22Rv1 (cell line): ENCODE data around the gene AGAP6.
"Not testable (repeated sequence)": the region's sequence is repeated elsewhere in the genome, so short reads cannot be mapped to it uniquely, and the experiment has no call there.

ENCODE experiments used
- ZFX ChIP-seq: fragments of 450-650 bp; IDR thresholded peaks from 2 replicates; pipeline ENCODE4 v1.6.1; 2017; ENCODE audit warnings: antibody characterized with exemption, borderline replicate concordance
- TF ChIP-seq, protein P1 (sequence below): fragments of 450-650 bp; IDR thresholded peaks from 2 replicates; pipeline ENCODE4 v1.5.1; 2017; ENCODE audit warnings: mild to moderate bottlenecking

DNA sequence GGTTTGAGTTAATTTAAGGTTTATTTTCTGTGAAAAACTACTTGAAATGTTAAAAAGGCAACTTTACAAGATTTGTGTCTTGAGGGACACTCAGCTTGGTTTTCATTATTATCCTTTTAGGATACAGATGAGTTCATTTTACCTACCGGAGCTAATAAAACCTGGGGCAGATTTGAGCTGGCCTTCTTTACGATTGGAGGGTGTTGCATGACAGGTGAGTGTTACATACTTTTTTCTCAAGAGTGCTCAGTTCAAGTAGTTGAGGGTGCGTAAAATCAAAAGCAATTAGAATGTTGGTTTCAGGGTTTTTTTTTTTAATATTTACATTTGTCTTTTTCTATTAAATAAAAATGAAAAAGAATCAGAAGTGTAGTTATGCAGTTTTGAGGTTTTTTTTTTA, 36.2 kb upstream of the AGAP6 start:
- TF ChIP-seq, protein P1, sequence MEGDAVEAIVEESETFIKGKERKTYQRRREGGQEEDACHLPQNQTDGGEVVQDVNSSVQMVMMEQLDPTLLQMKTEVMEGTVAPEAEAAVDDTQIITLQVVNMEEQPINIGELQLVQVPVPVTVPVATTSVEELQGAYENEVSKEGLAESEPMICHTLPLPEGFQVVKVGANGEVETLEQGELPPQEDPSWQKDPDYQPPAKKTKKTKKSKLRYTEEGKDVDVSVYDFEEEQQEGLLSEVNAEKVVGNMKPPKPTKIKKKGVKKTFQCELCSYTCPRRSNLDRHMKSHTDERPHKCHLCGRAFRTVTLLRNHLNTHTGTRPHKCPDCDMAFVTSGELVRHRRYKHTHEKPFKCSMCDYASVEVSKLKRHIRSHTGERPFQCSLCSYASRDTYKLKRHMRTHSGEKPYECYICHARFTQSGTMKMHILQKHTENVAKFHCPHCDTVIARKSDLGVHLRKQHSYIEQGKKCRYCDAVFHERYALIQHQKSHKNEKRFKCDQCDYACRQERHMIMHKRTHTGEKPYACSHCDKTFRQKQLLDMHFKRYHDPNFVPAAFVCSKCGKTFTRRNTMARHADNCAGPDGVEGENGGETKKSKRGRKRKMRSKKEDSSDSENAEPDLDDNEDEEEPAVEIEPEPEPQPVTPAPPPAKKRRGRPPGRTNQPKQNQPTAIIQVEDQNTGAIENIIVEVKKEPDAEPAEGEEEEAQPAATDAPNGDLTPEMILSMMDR = not testable (repeated sequence)
- TF ChIP-seq ZFX = not testable (repeated sequence)
